ENCODE results near the gene SLC15A4.

SLC15A4 gene

GRCh38 chr12:128794661-128795529 is 28.9 kb downstream of the SLC15A4 start:
- no peak for DNase-seq (ENCODE audit: low read depth in 2 of 2, low spot score in 1 of 2)

GRCh38 chr12:128793701-128794100 is 30.1 kb downstream of the SLC15A4 start:
- DNase-seq (ENCODE audit: low read depth in 2 of 2, low spot score in 1 of 2) = no peak

GRCh38 chr12:128792881-128793280 is 30.9 kb downstream of the SLC15A4 start:
- no peak for DNase-seq (ENCODE audit: low read depth in 2 of 2, low spot score in 1 of 2)

GRCh38 chr12:128792398-128792797 is 31.4 kb downstream of the SLC15A4 start:
- no peak for DNase-seq (ENCODE audit: low read depth in 2 of 2, low spot score in 1 of 2)

GRCh38 chr12:128791395-128792322 is 32.1 kb downstream of the SLC15A4 start:
- no peak for DNase-seq (ENCODE audit: low read depth in 2 of 2, low spot score in 1 of 2)

- DNase-seq (ENCODE audit: low read depth in 2 of 2, low spot score in 1 of 2) = no peak
Observed at GRCh38 chr12:128790653-128791373, 32.9 kb downstream of the SLC15A4 start.

GRCh38 chr12:128790221-128790620 is 33.5 kb downstream of the SLC15A4 start:
- DNase-seq (ENCODE audit: low read depth in 2 of 2, low spot score in 1 of 2) = no peak

- no peak for DNase-seq (ENCODE audit: low read depth in 2 of 2, low spot score in 1 of 2)
Observed at GRCh38 chr12:128789356-128789929, 34.3 kb downstream of the SLC15A4 start.

GRCh38 chr12:128787827-128788226 is 35.9 kb downstream of the SLC15A4 start:
- DNase-seq (ENCODE audit: low read depth in 2 of 2, low spot score in 1 of 2) = no peak

- DNase-seq (ENCODE audit: low read depth in 2 of 2, low spot score in 1 of 2) = no peak
Observed at GRCh38 chr12:128786741-128787391, 36.9 kb downstream of the SLC15A4 start.

- DNase-seq (ENCODE audit: low read depth in 2 of 2, low spot score in 1 of 2) = no peak
Observed at GRCh38 chr12:128784030-128784760, 39.6 kb downstream of the SLC15A4 start.

GRCh38 chr12:128783129-128783574 is 40.6 kb downstream of the SLC15A4 start:
- DNase-seq (ENCODE audit: low read depth in 2 of 2, low spot score in 1 of 2) = no peak

GRCh38 chr12:128779901-128780300 is 43.9 kb downstream of the SLC15A4 start:
- DNase-seq (ENCODE audit: low read depth in 2 of 2, low spot score in 1 of 2) = no peak

GRCh38 chr12:128772249-128772648 is 51.5 kb downstream of the SLC15A4 start:
- no peak for DNase-seq (ENCODE audit: low read depth in 2 of 2, low spot score in 1 of 2)

- no peak for DNase-seq (ENCODE audit: low read depth in 2 of 2, low spot score in 1 of 2)
Observed at GRCh38 chr12:128771681-128772080, 52.1 kb downstream of the SLC15A4 start.

- DNase-seq (ENCODE audit: low read depth in 2 of 2, low spot score in 1 of 2) = no peak
Observed at GRCh38 chr12:128767518-128767917, 56.2 kb downstream of the SLC15A4 start.

GRCh38 chr12:128766738-128767501 is 56.8 kb downstream of the SLC15A4 start:
- no peak for DNase-seq (ENCODE audit: low read depth in 2 of 2, low spot score in 1 of 2)

- no peak for DNase-seq (ENCODE audit: low read depth in 2 of 2, low spot score in 1 of 2)
Observed at GRCh38 chr12:128763395-128763794, 60.4 kb downstream of the SLC15A4 start.

- DNase-seq (ENCODE audit: low read depth in 2 of 2, low spot score in 1 of 2) = no peak
Observed at GRCh38 chr12:128761379-128761790, 62.4 kb downstream of the SLC15A4 start.

All from stimulated activated CD8-positive, alpha-beta memory T cell treated with anti-CD3 and anti-CD28 coated beads, Interleukin-4, amount 100 ng/mL, for 4 hours (primary cell).